ENCODE results near the gene PIGQ. TPM values are rescaled to one million over a fixed set of nuclear protein-coding genes. Genes with fewer than 3 reads are reported as not detected.

Gene PIGQ
- total RNA-seq, 1 donor from 2014 or later = 34.1 TPM

DNA sequence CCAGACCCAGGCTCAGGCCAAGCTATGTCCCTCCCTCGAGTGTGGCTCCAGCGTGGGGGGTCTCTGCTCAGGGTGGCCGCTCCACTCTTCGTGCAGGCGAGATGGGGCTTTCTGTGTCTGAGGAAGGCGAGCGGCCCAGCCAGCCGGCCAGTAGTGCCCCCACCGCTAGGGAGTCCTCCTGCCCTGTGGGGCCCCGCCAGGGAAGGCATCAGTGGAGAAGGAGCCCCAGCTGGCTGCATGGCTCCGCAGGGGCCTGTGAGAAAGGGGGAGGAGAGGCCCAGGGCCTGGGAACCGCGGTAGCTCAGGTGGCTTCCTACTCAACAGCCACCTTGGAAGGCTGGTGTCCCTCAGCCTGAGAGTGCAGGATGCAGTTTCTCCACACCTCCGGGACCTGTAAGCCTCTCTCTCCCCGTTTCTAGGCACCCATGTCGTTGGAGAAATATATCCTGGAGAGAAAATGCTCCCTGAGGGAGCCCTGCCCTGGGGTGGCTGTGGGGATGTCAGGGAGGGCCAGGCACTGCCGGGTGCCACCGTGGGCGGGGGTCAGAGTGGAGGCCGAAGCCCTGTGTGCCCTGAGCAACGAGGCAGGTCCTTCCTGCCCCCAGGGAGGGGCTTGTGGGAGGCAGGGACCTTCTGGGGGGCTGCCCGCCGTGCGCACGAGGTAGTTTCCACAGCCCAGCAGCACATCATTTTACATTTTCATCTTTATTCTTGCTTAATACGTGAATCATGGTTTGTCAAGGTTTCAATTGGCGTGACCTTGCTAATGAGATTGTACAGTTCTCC, 3.3 kb downstream of the PIGQ start:
- Mint-ChIP-seq H3K4me1 (ENCODE audit: low read depth) (peaks cover 28% of the 10 kb centered on the region), H3K27me3 (ENCODE audit: low read depth) (no peaks in the 10 kb centered on the region), H3K27ac (ENCODE audit: unreplicated experiment) (no peak overlapping the region), H3K9me3 (ENCODE audit: low read depth) (no peaks in the 10 kb centered on the region), H3K36me3 (ENCODE audit: low read depth) (peaks cover 1% of the 10 kb centered on the region), H3K4me3 (ENCODE audit: unreplicated experiment) (no peak overlapping the region)
- DNase-seq (ENCODE audit: low spot score) = no peak
- TF ChIP-seq, protein P1, sequence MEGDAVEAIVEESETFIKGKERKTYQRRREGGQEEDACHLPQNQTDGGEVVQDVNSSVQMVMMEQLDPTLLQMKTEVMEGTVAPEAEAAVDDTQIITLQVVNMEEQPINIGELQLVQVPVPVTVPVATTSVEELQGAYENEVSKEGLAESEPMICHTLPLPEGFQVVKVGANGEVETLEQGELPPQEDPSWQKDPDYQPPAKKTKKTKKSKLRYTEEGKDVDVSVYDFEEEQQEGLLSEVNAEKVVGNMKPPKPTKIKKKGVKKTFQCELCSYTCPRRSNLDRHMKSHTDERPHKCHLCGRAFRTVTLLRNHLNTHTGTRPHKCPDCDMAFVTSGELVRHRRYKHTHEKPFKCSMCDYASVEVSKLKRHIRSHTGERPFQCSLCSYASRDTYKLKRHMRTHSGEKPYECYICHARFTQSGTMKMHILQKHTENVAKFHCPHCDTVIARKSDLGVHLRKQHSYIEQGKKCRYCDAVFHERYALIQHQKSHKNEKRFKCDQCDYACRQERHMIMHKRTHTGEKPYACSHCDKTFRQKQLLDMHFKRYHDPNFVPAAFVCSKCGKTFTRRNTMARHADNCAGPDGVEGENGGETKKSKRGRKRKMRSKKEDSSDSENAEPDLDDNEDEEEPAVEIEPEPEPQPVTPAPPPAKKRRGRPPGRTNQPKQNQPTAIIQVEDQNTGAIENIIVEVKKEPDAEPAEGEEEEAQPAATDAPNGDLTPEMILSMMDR (IDR thresholded peaks at IDR 0.05) = no peak

DNA sequence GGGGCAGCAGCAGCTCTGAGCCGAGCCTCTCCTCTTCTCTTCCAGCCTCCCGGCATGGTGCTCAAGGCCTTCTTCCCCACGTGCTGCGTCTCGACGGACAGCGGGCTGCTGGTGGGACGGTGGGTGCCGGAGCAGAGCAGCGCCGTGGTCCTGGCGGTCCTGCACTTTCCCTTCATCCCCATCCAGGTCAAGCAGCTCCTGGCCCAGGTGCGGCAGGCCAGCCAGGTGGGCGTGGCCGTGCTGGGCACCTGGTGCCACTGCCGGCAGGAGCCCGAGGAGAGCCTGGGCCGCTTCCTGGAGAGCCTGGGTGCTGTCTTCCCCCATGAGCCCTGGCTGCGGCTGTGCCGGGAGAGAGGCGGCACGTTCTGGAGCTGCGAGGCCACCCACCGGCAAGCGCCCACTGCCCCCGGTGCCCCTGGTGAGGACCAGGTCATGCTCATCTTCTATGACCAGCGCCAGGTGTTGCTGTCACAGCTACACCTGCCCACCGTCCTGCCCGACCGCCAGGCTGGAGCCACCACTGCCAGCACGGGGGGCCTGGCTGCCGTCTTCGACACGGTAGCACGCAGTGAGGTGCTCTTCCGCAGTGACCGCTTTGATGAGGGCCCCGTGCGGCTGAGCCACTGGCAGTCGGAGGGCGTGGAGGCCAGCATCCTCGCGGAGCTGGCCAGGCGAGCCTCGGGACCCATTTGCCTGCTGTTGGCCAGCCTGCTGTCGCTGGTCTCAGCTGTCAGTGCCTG, 4.4 kb downstream of the PIGQ start:
- Mint-ChIP-seq H3K36me3 (ENCODE audit: low read depth) (peaks cover 1% of the 10 kb centered on the region), H3K27me3 (ENCODE audit: low read depth) (no peaks in the 10 kb centered on the region), H3K4me3 (ENCODE audit: unreplicated experiment) (no peak overlapping the region), H3K9me3 (ENCODE audit: low read depth) (no peaks in the 10 kb centered on the region), H3K4me1 (ENCODE audit: low read depth) (peaks cover 24% of the 10 kb centered on the region), H3K27ac (ENCODE audit: unreplicated experiment) (no peak overlapping the region)
- TF ChIP-seq, protein P1 (IDR thresholded peaks at IDR 0.05) = no peak
- DNase-seq (ENCODE audit: low spot score) = no peak

DNA sequence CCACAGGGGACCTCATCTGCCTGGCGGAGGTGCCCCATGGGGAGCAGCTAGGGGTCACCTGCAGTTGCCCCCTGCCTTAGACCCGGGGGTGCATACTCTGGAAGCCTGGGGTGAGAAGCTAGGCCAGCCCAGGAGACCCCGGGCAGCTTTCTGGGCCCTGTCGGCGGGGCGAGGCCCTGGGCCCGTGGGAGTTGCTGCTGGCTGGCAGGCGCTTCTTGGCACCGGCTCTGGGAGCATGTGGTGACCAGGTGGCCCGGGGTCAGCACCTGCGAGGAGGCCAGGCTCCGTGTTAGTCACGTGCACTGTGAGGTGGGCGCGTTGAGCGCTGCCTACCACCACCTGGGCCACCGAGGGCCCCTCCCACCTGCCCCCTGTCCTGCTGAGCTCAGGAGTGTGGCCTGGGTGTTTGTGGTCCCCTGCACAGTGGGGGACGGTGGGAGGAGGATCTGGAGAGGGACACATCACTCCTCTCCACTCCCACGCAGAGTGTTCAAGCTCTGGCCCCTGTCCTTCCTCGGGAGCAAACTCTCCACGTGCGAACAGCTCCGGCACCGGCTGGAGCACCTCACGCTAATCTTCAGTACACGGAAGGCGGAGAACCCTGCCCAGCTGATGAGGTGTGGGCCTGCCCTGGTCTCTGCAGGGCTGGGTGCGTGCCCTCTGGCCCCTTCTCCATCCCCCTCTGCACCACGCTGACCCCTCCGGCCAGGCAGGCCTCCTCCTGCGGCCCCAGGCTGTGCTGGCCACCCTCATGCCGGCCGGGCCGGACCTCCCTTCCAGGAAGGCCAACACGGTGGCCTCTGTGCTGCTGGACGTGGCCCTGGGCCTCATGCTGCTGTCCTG, 5.8 kb downstream of the PIGQ start:
- H3K27me3 Mint-ChIP-seq (ENCODE audit: low read depth) = no peaks in the 10 kb centered on the region
- H3K4me1 Mint-ChIP-seq (ENCODE audit: low read depth) = peaks cover 20% of the 10 kb centered on the region
- H3K36me3 Mint-ChIP-seq (ENCODE audit: low read depth) = peaks cover 1% of the 10 kb centered on the region
- no peak overlapping the region for H3K27ac Mint-ChIP-seq (ENCODE audit: unreplicated experiment)
- DNase-seq (ENCODE audit: low spot score) = no peak
- no peaks in the 10 kb centered on the region for H3K9me3 Mint-ChIP-seq (ENCODE audit: low read depth)
- H3K4me3 Mint-ChIP-seq (ENCODE audit: unreplicated experiment) = no peak overlapping the region
- TF ChIP-seq, protein P1 (IDR thresholded peaks at IDR 0.05) = no peak

DNA sequence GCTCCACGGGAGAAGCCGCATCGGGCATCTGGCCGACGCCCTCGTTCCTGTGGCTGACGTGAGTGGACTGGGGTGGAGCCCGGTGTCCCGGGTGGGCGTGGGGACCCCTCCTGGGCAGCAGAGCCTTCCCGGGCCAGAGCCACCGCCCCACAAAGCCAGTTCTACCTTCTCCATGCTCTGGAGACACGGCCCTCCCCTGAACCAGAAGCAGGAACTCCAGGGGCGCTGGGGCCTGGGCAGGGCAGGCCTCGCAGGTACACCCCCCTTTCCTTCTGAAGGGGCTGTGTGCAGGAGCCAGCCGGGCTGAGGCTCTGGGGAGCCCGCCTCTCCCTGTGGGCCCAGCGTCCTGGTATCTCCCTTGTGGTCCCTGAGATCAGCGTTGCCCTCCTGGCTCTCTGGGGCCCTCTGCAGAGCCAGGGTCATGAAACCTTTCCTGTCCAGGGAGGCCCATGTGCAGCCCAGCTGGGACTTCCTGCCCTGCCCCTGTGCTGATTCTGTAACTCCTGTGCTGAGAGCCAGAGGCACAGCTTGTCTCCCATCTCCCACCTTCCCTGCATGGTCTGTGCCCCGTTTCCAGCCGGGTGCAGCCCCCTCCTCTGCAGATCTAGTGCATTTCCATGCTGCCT, 6.5 kb downstream of the PIGQ start:
- Mint-ChIP-seq H3K27me3 (ENCODE audit: low read depth) (no peaks in the 10 kb centered on the region), H3K4me1 (ENCODE audit: low read depth) (peaks cover 13% of the 10 kb centered on the region)
- TF ChIP-seq, protein P1 (IDR thresholded peaks at IDR 0.05) = no peak

More for the DNA sequence above, 6.5 kb downstream of the PIGQ start:
- peaks cover 1% of the 10 kb centered on the region for H3K36me3 Mint-ChIP-seq (ENCODE audit: low read depth)
- H3K4me3 Mint-ChIP-seq (ENCODE audit: unreplicated experiment) = no peak overlapping the region
- no peak overlapping the region for H3K27ac Mint-ChIP-seq (ENCODE audit: unreplicated experiment)
- DNase-seq (ENCODE audit: low spot score) = no peak
- no peaks in the 10 kb centered on the region for H3K9me3 Mint-ChIP-seq (ENCODE audit: low read depth)
